SHP77 (cell line): ENCODE measurements around the gene TH.
"Not testable (repeated sequence)": the region's sequence is repeated elsewhere in the genome, so short reads cannot be mapped to it uniquely, and the experiment has no call there.

Experiments
- DNase-seq, 2 experiments: peaks; one replicate each; lab custom pipeline; 2025; lab: John Stamatoyannopoulos, UW

TH gene

DNA sequence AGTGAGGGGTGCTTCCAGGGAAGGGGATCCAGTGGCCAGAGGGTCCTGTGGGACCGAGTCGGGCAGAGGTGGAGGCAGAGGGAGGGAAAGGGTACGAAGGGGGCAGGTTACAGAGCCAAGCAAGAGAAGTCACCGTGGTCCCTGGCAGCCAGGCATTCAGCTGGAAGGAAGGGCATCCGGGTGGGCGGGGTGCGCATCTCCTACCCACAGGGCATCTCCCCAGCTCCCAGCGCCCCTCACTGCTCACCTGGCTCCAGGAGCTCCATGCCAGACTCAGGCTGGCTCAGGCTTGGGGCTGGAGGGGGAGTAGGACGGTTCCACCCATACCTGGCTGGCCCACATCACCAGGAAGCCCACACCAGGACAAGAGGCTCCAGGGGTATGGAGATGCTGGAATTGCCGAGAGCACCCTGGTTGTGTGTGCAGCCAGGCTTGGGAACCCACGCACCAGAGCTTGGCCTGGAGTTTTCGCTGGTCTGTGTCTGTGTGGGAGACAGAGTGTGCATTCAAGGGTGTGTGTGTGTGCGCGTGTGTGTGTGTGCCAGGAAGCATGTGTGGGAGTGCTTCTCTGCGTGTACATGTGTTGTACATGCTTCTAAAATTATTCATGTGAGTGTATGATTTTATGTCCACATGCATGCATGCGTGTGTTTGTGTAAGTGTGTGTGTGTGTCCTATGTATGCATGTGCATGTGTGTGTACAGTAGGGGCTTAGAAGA is 6.6 kb upstream of the TH start:
- not testable (repeated sequence) for DNase-seq

DNA sequence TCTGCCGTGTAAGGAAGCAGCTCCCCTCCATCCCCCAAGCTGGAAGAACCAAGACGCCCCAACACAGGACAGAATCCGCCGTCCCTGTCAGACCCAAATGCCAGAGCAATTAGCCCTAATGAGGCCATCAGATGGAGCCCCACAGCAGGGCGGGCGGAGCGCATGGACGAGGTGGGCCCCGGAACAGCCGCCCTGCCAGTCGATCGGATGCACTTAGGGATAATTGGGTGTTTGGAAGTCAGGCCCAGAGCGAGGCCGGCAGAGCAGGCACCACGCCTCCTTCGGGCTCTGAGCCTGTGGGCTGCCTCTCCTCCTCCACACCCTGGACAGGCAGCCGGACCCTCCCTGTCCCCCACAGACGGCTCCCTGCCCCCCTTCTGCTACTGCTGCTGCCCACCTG is 5.5 kb upstream of the TH start:
- DNase-seq, result no peak

DNA sequence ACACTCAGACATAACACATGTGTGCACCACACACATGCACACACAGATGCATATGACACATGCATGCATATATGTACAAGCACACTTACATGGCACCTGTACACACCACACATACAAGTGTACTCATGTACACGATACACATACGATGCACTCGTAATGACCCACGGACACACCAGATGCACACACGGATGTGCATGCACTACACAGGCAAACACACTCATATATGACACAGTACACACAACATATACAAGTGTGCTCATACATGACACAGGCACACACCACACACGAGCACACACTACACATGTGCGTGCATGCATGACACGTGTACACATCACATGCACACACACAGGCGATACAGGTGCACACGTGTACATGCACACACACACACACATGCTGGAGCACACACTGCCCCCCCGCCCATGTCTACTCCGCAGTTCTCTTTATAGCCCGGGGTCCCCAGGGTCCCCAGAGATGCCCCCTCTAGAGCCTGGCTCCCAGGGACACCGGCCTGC is 4.8 kb upstream of the TH start:
- DNase-seq, result no peak

DNA sequence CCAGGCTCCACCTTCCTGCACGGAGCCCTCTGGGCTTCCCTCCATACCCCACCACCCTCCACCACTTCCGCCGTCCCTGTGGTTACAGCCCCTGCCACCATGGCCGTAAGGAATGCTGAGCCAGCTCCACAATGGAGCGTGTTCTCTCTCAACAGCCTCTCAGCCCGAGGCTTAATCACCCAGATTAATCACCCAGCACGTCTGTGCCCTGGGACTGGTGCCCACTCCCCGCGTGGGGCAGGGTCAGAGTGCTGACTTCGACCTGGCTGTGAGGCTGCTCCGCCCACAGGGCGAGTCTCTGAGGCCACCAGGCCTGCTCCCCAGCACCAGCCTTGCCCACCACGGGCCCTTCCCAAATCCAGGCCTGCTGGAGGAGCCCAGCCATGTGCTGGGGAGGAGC is 4.0 kb upstream of the TH start:
- no peak for DNase-seq

GRCh38 chr11:2174361-2174760 is 2.7 kb upstream of the TH start:
- DNase-seq, result no peak

- no peak for DNase-seq
These were observed 2.1 kb upstream of the TH start for GRCh38 chr11:2173761-2174160.

DNA sequence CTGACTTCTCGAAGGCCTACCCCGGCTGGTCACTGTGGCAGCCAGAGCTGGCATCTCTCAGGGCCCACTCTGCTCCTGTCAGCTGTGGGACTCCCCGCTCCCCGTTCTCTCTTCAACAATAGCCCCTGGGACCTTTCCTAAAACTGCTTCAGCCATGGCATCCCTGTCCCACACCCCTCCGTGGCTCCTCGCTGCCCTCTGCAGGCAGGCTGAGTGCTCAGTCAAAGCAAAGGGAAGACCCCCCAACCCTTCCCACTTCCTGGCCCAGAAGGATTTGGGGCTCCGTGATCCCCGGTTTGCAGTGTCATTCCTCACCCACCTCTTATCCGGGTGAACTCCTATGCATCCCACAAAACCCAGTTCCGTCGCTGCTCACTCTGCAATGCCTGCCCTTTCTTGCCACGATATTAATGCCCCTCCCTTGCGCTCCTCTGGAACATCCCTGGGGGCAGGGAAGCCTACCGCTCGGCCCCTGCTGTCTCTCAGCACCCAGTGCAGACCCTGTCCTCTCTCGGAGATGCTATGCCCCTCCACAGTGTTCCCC is 1.6 kb upstream of the TH start:
- no peak for DNase-seq

- DNase-seq, result no peak
These were observed 1.1 kb upstream of the TH start for GRCh38 chr11:2172676-2173075.

DNA sequence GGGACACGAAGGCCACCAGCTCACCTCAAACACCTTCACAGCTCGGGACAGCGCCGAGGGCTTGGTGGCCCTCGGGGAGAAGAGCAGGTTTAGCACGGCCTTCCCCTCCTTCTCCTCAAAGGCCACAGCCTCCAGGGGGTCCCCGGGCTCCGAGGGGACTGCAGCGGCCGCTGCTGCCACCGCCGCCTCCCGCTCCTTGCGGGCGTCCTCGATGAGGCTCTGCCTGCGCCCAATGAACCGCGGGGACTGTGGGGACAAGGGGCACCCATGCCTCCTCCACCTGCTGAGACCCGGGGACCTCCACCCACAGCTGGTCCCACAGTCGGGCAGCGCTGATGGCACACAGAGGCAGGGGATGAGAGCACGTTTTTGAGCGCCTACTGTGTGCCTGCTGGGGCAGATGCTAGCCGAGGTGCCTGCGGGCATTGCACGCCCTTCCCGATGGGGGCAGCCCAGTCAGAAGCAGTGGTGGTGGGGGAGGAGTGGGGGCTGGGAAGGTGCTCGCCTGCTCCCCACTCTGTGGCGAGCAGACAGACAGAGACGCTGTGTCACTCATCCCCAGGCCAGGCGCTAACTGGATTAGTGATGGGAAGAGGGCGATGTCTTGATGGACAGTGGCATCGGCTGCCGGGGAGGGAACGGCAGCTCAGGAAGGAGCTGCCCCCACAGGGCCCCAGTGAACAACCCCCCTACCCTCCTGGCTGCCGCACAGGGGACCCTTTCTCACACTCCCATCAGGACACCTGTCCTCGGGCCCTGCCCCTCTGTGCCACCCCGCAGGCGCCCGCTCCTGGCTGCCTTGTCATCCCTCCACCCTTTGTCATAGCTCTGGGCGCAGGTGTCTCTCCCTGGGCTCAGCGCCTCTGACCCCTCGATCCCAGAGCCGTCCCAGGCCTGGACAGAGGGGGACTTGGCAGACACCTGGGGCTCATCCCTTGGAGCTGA is 1.7 kb downstream of the TH start:
- DNase-seq, result no peak

GRCh38 chr11:2169005-2169378 is 2.6 kb downstream of the TH start:
- no peak for DNase-seq

DNA sequence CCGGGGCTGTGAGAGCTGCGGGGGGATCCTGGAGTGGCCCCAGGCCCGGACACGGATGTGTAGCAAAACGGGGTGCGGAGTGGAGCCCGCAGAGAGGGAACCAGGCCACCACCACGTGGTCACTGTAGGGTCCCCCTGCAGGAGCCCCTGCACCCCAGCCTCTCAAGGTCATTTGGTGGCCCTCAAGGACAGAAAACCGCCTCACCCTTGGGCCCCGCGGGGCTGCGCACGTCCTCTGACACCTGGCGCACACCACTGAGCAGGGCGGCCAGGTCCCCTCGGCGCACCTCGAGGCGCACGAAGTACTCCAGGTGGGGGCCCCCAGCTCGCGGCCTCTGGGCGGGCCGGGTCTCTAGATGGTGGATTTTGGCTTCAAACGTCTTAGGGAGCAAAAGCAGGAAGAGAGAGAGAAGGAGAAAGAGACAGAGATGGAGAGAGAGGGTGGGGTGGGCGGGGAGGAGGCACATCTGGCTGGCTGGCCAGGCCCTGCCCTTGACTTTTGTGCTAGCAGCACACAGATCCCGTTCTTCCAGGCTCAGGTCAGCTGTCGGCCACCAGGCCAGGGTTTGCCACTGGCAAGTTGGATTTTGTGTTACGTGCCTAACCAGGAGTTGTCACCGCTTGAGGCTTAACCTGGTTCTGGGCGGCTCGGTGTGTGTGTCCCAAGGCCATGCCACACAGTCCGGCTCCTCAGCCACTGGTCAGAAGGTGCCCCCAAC is 3.2 kb downstream of the TH start:
- no peak for DNase-seq

- no peak for DNase-seq
These were observed 4.2 kb downstream of the TH start for GRCh38 chr11:2167141-2168045.

DNA sequence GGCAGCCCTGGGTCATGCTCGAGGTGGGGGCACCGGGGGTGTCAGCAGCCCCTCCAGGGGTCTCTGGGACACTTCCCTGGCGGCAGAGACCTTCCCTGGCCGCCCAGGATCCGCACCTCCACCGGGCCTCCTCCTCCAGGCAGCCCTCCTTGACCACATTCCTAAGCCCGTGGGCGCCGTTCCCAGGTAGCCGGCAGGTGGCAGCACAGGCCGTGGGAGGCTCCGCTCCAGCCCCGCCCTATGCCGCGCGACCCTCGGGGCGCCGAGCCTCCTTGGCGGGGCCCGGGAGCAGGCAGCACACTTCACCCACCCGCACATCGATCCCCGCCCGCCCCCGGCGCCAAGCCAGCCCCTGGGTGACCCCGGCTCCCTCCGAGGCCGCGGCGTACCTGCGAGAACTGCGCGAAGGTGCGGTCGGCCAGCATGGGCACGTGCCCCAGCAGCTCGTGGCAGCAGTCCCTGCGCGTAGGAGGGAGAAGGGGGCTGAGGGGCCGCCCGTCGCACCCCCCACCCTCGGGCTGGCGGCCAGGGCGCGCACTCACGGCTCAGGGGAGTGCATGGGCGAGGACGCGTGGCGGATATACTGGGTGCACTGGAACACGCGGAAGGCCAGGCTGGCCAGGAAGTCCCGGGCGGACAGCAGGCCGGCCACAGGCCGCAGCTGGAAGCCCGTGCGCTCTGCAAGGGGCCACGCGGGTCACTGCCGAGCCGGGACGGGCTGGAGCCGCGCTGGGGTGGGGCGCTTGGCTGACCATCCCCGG is 5.3 kb downstream of the TH start:
- DNase-seq, result no peak

DNA sequence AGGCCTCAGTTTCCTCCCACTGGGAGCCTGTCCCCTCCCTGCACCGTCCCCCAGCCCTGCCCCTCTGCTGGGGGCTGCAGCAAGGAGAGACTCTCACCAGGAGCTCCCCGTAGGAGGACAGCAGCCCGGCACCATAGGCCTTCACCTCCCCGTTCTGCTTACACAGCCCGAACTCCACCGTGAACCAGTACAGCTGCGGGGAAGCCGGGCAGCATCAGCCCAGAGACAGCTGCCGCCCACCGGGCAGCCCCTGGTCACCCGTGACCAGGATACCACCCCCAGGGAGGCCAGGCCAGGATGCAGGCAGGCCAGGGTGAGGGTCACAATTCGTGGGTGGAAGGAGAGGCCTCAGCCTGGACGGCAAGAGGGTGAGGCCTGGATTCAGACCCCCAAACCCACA is 6.0 kb downstream of the TH start:
- DNase-seq, result no peak

DNA sequence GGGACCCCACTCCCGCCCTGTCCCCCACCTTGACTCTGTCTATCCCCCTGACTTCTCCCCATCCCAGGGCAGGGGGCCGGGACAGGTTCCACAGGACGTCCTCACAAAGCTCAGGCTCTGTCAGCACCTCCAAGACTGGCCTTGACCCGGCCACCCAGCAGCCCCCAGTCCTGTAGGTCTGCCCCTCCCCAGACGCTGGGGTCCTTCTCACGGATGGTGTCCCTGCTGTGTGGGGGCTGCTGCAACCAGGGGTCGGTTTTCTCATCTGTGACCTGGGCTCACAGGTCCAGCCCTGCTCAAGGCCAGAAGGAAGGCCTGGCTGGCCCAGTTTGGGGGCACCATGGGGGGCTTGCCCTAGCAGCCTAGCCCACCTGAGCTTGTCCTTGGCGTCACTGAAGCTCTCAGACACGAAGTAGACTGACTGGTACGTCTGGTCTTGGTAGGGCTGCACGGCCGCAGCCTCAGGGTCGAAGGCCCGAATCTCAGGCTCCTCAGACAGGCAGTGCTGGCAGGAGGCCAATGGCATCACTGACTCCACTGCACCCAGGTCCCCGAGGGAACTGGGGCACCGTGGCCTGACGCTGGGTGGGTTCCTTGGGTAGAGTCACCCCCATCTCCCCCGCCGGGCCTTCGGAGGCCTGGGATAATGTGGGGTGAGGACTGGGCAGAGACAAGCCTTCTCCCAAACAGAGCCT is 6.6 kb downstream of the TH start:
- no peak for DNase-seq

DNA sequence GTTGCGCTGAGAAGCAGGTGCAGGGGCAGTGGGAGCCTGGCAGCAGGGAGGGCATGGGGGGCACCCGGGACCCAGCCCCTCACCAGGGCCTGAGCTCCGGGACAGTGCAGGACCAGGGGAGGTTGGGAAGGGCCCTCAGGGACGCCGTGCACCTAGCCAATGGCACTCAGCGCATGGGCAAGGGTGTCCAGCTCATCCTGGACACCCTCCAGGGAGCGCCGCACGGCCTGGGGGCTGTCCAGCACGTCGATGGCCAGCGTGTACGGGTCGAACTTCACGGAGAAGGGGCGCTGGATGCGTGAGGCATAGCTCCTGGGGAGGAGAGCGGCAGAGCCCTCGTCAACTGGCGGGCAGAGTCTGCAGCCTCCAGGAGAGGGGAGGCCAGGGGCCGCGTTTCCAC is 7.5 kb downstream of the TH start:
- no peak for DNase-seq

- DNase-seq, result no peak
These were observed 8.1 kb downstream of the TH start for GRCh38 chr11:2163428-2163978.

DNA sequence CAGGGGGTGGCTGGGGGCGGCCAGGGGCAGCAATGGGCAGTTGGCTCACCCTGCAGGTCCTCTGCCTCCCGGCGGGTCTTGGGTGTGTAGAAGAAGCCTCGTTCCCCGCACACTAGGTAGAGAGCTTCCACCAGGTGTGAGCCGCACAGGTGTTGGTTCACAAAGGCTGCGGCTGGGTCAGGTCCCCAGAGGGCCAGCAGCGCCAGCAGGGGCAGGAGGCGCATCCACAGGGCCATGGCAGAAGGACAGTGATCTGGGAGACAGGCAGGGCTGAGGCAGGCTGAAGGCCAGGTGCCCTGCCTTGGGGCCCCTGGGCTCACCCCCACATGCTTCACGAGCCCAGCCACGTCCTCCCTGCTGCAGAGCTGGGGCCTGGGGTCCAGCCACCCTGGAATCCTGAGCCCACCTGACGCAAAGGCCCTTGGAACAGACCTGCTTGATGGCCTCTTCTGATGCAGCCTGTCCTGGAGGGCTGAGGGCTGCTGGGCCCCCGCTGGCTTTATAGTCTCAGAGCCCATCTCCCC is 10.8 kb downstream of the TH start, which contains the start of gene INS:
INS (minus strand) TSS at position 474 of the 524 bp plus-strand sequence; CDS start at position 236, 238 bp downstream.
- no peak for DNase-seq
